Measurements from ENCODE around the gene BAD.
"Not testable (repeated sequence)": the region's sequence is repeated elsewhere in the genome, so short reads cannot be mapped to it uniquely, and the experiment has no call there.

Gene BAD

DNA sequence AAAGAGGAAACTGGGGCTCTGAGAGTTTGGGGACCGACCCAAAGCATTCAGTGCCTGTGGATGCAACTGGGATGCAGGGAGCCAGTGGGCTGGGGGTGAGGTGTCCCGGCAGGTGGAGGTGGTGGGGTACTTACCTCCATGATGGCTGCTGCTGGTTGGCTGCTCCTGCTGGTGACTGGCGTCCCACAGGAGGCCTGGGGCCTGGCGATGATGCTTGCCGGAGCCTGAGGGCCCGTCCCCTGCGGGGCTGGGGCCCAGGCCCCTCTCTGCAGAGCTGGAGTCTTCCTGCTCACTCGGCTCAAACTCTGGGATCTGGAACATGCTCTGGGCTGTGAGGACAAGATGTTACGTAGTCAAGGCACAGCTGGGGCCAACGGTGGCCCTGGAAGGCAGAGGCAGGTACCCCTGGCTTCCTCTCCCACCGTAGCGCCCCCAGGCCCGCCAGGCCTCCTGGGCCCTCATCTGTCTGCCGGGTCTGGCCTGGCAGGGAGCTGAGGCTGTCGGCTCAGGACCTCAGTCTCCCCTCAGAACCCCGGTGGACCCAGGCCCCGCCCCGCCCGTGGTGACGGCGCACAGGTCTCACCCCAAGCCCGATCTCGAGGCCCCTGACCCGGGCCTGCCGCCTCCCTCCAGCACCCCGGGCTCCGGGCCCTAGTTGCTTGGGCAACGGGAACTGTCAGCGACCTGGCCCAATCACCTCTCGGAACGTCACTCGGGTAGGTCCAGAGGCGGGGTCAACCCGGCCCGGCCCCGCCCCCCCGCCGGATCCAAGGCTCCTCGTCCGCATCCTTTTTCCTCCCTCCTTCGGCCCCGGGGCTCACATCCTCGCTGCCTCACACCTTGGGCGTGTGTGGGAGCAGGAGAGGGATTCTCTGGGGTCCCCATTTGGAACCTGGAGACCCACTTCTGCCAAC lies at the start of gene BAD:
TSS of gene BAD (minus strand) at position 618 of the 914 bp plus-strand sequence. CDS start at position 321, 297 bp downstream.
- DNase-seq (ENCODE audit: low read depth): peak; percentile 88

DNA sequence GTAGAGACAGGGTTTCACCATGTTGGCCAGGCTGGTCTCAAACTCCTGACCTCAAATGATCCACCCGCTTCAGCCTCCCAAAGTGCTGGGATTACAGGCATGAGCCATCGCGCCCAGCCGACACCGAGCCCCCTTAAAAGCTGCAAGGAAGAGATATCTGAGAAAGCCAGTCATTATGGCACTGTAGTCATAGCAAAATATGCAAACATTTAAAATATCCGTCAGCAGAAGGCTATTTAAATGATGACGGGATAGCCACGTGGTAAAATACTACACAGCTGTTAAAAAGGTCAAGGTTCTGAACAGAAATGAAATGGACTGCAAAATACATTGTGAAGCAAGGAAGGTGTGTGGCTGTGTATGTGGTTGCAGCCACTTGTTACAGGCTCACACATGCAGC lies 49.1 kb upstream of the BAD start:
- no peak for DNase-seq (ENCODE audit: low read depth)

DNA sequence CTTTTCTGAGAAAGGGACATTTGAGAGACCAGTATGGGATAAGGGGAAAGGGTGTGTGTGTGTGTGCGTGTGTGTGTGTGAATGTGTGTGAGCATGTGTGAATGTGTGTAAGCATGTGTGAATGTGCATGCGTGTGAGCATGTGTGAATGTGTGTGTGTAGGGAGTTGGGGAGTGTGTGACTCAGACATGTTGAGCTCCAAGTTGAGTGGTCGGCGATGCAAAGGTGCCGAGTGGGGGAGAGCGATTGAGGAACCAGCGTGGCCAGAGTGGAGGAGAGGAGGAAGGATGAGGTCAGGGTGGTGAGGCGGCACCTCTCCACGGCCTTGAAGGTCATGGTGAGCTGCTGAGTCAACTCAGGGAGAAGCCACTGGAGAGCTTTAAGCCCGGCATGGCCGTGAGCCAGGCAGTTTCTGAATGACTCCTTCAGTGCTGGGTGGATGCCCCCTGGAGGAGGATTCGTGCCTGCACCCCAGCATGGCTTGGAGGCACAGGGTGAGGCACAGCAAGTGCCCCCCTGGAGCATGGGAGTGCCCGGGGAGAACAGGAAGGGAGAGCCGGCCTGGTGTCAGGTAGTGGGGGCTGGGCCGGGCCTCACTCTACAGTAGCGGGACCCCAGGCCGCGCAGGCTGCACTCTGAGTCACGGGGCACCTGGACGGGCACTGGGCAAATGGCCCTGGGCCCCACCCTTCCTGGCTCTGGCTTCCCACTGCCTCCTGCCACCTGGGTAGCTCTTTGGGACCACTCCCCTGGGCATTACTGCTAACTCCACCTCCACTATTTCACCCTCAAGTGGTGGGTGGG lies 47.3 kb upstream of the BAD start:
- DNase-seq (ENCODE audit: low read depth): peak; percentile 74

DNA sequence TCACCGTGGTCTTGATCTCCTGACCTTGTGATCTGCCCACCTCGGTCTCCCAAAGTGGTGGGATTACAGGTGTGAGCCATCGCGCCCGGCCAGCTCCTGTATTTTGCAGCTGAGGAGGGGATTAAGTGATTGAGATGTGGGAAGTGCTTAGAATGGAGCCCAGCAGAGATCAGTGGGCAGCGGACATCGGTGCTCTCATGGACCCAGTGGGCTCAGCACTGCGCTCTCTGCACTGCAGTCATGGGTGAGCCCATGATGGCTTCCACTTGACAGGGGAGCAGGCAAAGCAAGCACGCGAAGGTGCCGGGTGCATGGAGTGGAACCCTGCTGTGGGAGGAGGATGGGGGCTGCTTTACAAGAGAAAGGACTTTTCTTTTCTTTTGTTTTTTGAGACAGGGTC lies 46.4 kb upstream of the BAD start:
- no peak for DNase-seq (ENCODE audit: low read depth)

GRCh38 chr11:64327993-64328392 lies 43.5 kb upstream of the BAD start:
- no peak for DNase-seq (ENCODE audit: low read depth)

GRCh38 chr11:64327375-64327774 lies 42.9 kb upstream of the BAD start:
- no peak for DNase-seq (ENCODE audit: low read depth)

DNA sequence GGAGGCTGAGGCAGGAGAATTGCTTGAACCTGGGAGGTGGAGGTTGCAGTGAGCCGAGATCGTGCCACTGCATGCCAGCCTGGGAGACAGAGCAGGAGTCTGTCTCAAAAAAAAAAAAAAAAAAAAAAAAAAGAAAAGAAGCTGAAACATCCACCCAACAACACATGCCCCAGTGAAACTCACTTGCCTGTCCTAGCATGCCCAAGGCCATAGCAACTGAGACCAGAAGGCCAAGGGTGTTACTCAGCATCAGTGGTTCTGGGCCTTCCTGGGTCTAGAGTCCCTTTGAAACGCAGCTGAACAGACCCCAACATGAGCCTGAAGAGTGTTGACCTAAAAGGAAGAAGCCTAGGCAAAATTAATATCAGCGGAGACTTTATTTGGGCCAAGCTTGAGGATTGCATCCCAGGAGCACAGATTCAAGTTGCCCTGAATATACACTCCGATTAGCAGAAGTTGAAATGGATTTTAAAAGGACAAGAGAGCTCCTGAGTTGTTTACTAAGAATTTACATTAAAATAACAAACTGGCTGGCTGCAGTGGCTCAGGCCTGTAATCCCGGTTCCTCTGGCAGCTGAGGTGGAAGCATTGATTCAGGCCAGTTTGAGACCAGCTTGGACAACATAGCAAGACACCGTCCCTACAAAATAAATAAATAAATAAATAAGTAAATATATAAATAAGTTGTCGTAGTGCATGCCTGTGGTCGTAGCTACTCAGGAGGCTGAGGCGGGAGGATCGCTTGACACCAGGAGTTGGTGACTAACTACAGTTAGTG lies 40.4 kb upstream of the BAD start:
- no peak for DNase-seq (ENCODE audit: low read depth)

GRCh38 chr11:64323984-64324383 lies 39.5 kb upstream of the BAD start:
- DNase-seq (ENCODE audit: low read depth): not testable (repeated sequence)

GRCh38 chr11:64323373-64323772 lies 38.9 kb upstream of the BAD start:
- DNase-seq (ENCODE audit: low read depth): no peak

- no peak for DNase-seq (ENCODE audit: low read depth)
Measured at GRCh38 chr11:64322925-64323260, 38.4 kb upstream of the BAD start.

GRCh38 chr11:64321533-64321932 lies 37.1 kb upstream of the BAD start:
- no peak for DNase-seq (ENCODE audit: low read depth)

DNA sequence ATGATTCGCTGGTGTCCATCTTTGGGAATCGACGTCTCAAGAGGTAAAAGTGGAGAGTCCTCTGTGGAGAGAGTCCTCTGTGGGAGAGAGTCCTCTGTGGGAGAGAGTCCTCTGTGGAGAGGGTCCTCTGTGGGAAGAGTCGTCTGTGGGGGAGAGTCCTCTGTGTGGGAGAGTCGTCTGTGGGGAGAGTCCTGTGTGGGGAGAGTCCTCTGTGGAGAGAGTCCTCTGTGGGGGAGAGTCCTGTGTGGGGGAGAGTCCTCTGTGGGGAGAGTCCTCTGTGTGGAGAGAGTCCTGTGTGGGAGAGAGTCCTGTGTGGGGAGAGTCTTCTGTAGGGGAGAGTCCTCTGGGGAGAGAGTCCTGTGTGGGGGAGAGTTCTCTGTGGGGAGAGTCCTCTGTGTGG lies 36.6 kb upstream of the BAD start:
- DNase-seq (ENCODE audit: low read depth): no peak

DNA sequence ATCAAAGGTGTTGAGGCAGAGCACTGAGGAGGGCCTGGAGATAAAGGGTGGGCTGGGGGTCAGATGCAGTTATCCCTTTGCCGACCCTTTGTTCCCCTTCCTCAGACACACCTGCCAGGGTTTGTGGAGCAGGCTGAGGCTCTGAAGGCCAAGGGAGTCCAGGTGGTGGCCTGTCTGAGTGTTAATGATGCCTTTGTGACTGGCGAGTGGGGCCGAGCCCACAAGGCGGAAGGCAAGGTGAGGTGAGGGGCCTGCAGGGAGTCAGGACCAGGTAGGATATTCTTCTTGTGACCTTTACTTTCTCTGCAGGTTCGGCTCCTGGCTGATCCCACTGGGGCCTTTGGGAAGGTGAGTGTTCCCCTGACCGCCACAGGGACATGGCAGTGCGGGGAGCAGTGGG lies 36.1 kb upstream of the BAD start:
- no peak for DNase-seq (ENCODE audit: low read depth)

DNA sequence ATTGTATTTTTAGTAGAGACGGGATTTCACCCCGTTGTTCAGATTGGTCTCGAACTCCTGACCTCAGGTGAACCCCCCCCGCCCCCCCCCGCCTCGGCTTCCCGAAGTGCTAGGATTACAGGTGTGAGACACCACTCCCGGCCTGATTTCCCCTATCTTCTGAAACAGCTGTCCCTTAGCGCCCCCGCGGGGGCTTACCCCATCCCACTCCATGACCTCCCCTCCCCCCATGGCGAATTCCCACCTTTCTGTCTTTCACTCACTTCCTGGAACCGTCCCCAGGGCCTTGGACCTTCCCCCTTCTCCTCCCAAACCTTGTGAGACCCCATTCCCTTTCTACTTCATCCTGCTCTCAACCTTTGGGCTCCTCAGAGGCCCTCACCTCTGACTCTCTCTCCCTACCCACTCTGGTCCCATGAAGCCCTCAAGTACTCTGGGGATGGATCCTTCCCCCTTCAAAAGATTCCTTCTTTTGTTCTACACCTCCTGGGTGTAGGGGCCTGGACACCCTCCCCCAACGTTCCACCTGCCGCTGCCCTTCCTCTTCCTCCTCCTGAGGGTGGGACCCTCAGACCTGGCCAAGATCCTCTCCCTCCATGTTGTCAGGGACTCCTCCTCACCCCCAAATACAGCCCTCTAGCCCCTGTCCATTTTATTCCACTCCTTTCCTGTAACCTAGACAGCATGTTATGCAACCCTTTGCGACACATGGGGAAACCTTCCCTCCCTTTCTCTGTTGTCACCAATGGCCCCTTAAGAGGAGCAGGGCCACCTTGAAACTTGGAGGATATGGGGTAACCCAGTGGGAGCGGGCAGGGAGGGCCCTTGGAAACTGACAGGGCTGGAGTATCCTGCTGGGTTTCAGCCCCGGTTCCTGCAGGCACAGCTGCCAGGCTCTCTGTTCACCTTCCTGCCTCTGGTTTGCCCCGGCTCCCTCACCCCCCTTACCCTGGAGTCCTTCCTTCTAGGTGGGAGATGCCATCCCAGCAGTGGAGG lies 34.6 kb upstream of the BAD start:
- no peak for DNase-seq (ENCODE audit: low read depth)

DNA sequence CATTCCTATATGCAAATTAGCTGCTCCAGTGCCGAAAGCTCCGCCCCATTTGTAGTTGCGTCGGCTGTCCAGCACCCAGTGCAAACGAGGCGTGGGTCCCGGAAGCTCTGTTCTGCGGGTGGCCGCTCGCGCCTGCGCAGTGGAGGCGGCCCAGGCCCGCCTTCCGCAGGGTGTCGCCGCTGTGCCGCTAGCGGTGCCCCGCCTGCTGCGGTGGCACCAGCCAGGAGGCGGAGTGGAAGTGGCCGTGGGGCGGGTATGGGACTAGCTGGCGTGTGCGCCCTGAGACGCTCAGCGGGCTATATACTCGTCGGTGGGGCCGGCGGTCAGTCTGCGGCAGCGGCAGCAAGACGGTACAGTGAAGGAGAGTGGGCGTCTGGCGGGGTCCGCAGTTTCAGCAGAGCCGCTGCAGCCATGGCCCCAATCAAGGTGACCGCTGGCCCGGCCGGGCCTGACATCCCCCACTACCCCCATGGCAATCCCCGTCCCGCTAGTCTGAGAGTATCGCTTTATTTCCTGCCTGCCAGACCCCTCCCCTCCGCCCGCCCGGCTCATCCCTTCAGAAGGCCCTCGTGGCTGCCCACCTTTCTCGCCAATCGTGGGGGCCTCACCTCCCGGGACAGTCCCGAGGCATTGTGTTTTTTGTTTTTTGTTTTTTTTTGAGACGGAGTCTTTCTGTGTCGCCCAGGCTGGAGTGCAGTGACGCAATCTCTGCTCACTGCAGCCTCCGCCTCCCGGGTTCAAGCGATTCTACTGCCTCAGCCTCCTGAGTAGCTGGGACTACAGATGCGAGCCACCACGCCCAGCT lies 33.7 kb upstream of the BAD start, which contains the start of gene PRDX5:
TSS of gene PRDX5 (plus strand) at position 161 of the 805 bp plus-strand sequence. CDS start at position 256, 95 bp downstream.
- peak; percentile 97 for DNase-seq (ENCODE audit: low read depth)

DNA sequence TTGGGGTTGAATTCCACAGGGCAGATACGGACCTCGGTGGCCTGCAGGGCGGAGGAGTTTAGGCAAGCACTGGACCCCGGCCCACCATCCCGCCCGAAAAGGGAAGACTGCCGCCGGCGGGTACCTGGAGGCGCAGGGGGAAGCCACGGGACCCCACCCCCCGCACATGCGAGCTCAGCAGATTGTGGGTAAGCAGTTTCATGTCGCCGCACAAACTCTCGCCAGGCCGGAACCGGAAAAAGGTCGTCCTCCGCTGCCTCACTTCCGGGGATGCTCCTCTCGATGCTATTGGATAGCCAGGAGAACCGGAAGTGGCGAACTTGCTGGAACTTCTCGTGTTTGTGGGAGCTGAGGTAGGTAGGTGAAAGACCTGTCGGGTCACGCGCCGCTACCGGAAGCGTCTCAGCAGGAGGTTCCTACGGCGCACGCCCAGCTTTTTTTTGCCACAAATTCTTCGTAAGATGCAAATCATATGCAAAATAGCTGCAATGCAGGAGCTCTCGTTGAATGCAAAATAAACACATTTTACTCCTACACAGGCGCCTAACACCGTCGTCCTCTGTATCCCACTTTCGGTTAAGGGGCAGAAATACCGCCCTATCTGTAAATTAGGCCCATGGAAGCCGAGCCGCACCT lies 33.0 kb upstream of the BAD start, which contains the start of gene TRMT112:
TSS of gene TRMT112 (minus strand) at position 235 of the 636 bp plus-strand sequence. CDS start at position 202, 33 bp downstream.
- DNase-seq (ENCODE audit: low read depth): peak; percentile 96

GRCh38 chr11:64316672-64317324 lies 32.3 kb upstream of the BAD start:
- DNase-seq (ENCODE audit: low read depth): no peak

DNA sequence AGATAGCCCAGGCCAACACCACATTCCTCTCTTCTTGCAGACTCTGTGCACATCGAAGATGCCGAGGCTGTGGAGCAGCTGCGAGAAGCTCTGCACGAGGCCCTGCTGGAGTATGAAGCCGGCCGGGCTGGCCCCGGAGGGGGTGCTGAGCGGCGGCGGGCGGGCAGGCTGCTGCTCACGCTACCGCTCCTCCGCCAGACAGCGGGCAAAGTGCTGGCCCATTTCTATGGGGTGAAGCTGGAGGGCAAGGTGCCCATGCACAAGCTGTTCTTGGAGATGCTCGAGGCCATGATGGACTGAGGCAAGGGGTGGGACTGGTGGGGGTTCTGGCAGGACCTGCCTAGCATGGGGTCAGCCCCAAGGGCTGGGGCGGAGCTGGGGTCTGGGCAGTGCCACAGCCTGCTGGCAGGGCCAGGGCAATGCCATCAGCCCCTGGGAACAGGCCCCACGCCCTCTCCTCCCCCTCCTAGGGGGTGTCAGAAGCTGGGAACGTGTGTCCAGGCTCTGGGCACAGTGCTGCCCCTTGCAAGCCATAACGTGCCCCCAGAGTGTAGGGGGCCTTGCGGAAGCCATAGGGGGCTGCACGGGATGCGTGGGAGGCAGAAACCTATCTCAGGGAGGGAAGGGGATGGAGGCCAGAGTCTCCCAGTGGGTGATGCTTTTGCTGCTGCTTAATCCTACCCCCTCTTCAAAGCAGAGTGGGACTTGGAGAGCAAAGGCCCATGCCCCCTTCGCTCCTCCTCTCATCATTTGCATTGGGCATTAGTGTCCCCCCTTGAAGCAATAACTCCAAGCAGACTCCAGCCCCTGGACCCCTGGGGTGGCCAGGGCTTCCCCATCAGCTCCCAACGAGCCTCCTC lies 31.4 kb upstream of the BAD start:
- not testable (repeated sequence) for DNase-seq (ENCODE audit: low read depth)
